K562 (cell line): ENCODE results near the gene ERBB3. TPM values are rescaled to one million over a fixed set of nuclear protein-coding genes. Genes with fewer than 3 reads are reported as not detected.

Source experiments
- CEBPZ ChIP-seq: fragments of 150-350 bp; IDR thresholded peaks from 2 replicates; pipeline ENCODE4 v1.6.1; 2014; ENCODE audit warnings: low read depth, mild to moderate bottlenecking, low read length, borderline replicate concordance
- CHD1 ChIP-seq: fragments of 200-600 bp; sonication (generic); IDR thresholded peaks from one replicate; pipeline ENCODE4 v1.6.1; 2012; ENCODE audit warnings: mild to moderate bottlenecking, moderate library complexity, low read length, inconsistent platforms
- ESRRA ChIP-seq: fragments of 450-650 bp; IDR thresholded peaks from 2 replicates; pipeline ENCODE4 v1.6.1; 2014; ENCODE audit warnings: low read depth, mild to moderate bottlenecking, moderate library complexity, borderline replicate concordance
- ETV6 ChIP-seq, 3 experiments: fragments of 150-350 bp in 1 of 3; sonication (generic) in 1 of 3; formaldehyde crosslinking in 1 of 3; IDR thresholded peaks; 2 replicates each; pipeline versions ENCODE4 v1.6.1 to v1.8.0; 2014 to 2022; ENCODE audit warnings: borderline replicate concordance in 2 of 3, low read depth in 2 of 3, antibody characterized with exemption in 1 of 3, low read length in 1 of 3, mild to moderate bottlenecking in 1 of 3, missing genetic modification reagents in 1 of 3
- EZH2 ChIP-seq: IDR thresholded peaks from 2 replicates; pipeline ENCODE4 v1.6.1; 2012; ENCODE audit warnings: low read depth, mild to moderate bottlenecking, inconsistent platforms, low read length, borderline replicate concordance
- FOS ChIP-seq: IDR thresholded peaks from 3 replicates; pipeline ENCODE4 v1.6.1; 2011; ENCODE audit not compliant: insufficient read length; ENCODE audit errors: extremely low read depth
- GTF2F1 ChIP-seq: IDR thresholded peaks from 2 replicates; pipeline ENCODE4 v1.6.1; 2011; ENCODE audit warnings: low read depth, low read length, improper control_type of control experiment
- HCFC1 ChIP-seq: IDR thresholded peaks from 2 replicates; pipeline ENCODE4 v1.6.1; 2012; ENCODE audit warnings: low read depth, low read length, improper control_type of control experiment
- ILK ChIP-seq: fragments of 450-650 bp; IDR thresholded peaks from 2 replicates; pipeline ENCODE4 v1.6.1; 2016; ENCODE audit warnings: missing genetic modification characterization, low read depth, mild to moderate bottlenecking, missing compliant biosample characterization, moderate library complexity, borderline replicate concordance
- MYC ChIP-seq, 2 experiments: fragments of 250-450 bp in 1 of 2; sonication (Bioruptor Pico) in 1 of 2; IDR thresholded peaks; 2 replicates each; pipeline versions ENCODE4 v1.5.1 to v1.6.1; 2012 to 2021; ENCODE audit warnings: low read depth in 2 of 2, borderline replicate concordance in 1 of 2, improper control_type of control experiment in 1 of 2, low read length in 1 of 2, mild to moderate bottlenecking in 1 of 2, moderate library complexity in 1 of 2
- RBM17 ChIP-seq: fragments of 200-400 bp; formaldehyde crosslinking; IDR thresholded peaks from 2 replicates; pipeline ENCODE4 v1.6.1; 2017; ENCODE audit warnings: low read depth, mild to moderate bottlenecking, low read length, borderline replicate concordance
- RUNX1 ChIP-seq: sonication (generic); IDR thresholded peaks from 2 replicates; pipeline ENCODE4 v1.6.1; 2016; ENCODE audit warnings: antibody characterized with exemption, low read depth
- SIRT6 ChIP-seq: IDR thresholded peaks from one replicate; pipeline ENCODE4 v1.6.1; 2012; ENCODE audit warnings: low read depth, mild to moderate bottlenecking, control low read depth, inconsistent platforms, low read length, moderate library complexity
- SNRNP70 ChIP-seq: fragments of 200-400 bp; formaldehyde crosslinking; optimal IDR thresholded peaks from 2 replicates; pipeline ENCODE3; 2017; ENCODE audit warnings: low read depth, low read length
- SPI1 ChIP-seq: IDR thresholded peaks from 2 replicates; pipeline ENCODE4 v1.6.1; 2011; ENCODE audit warnings: low read depth, low read length, control low read depth, borderline replicate concordance
- TARDBP ChIP-seq: fragments of 450-650 bp; IDR thresholded peaks from 2 replicates; pipeline ENCODE4 v1.6.1; 2016
- TSC22D4 ChIP-seq: fragments of 450-650 bp; IDR thresholded peaks from 2 replicates; pipeline ENCODE4 v1.6.1; 2016; ENCODE audit warnings: missing genetic modification characterization, missing biosample characterization, control low read depth
- ZBTB8A ChIP-seq: fragments of 450-650 bp; IDR thresholded peaks from 2 replicates; pipeline ENCODE4 v1.6.1; 2018; ENCODE audit warnings: mild to moderate bottlenecking, moderate library complexity; ENCODE audit not compliant: partially characterized antibody
- ZFP30 ChIP-seq: fragments of 250-450 bp; sonication (Bioruptor Pico); IDR thresholded peaks from 2 replicates; pipeline ENCODE4 v1.8.0; 2022; ENCODE audit warnings: moderate library complexity, mild to moderate bottlenecking, inconsistent platforms, borderline replicate concordance
- ZFX ChIP-seq: sonication (generic); formaldehyde crosslinking; IDR thresholded peaks from 2 replicates; pipeline ENCODE4 v1.8.0; 2022; ENCODE audit warnings: mild to moderate bottlenecking, missing genetic modification reagents, moderate library complexity
- ZNF445 ChIP-seq: fragments of 250-450 bp; sonication (Bioruptor Pico); IDR thresholded peaks from 2 replicates; pipeline ENCODE4 v1.4.0; 2020; ENCODE audit warnings: low read depth, mild to moderate bottlenecking, moderate library complexity
- ZNF75A ChIP-seq: fragments of 450-650 bp; formaldehyde crosslinking; IDR thresholded peaks from 2 replicates; pipeline ENCODE4 v1.4.0; 2020; ENCODE audit warnings: mild to moderate bottlenecking
- ZNF830 ChIP-seq: fragments of 250-450 bp; sonication (Bioruptor Pico); IDR thresholded peaks from 2 replicates; pipeline ENCODE4 v1.5.0; 2021; ENCODE audit warnings: mild to moderate bottlenecking
- polyA plus RNA-seq, 8 experiments: library from polyadenylated mRNA; depleted of rRNA in 4 of 8; stranded (reverse) in 5 of 8; unstranded in 3 of 8; fragments of >200 nt; fragmentation: Nextera tagmentation in 2 of 8; fragmentation: Illumina TruSeq in 1 of 8; extraction: Ambion mirVana in 2 of 8; extraction: Trizol in 1 of 8; gene quantifications; 2 replicates each; pipeline versions ENCODE4 v1.2.1 to v1.2.3, GENCODE V29; 2011 to 2014; ENCODE audit warnings: inconsistent platforms in 1 of 8, missing spikeins in 1 of 8
- total RNA-seq, 7 experiments: library from RNA; depleted of rRNA in 6 of 7; stranded (reverse); fragments of >200 nt in 6 of 7; fragmentation: Illumina TruSeq in 2 of 7; extraction: Trizol in 2 of 7; gene quantifications; 2 replicates each; pipeline versions ENCODE4 v1.2.1 to v1.2.3, GENCODE V29; 2011 to 2021; ENCODE audit warnings: low replicate concordance in 1 of 7
- TF ChIP-seq, protein P1 (sequence below), 2 experiments: fragments of 450-650 bp; IDR thresholded peaks; 2 replicates each; pipeline ENCODE4 v1.6.1; 2016

Gene ERBB3
- total and polyA plus RNA-seq, 9 of the 15 experiments (the other 6 are each of a cell fraction or from before 2014, with no cell fraction given) = 1.5 to 5.4 (median 3.8) TPM

DNA sequence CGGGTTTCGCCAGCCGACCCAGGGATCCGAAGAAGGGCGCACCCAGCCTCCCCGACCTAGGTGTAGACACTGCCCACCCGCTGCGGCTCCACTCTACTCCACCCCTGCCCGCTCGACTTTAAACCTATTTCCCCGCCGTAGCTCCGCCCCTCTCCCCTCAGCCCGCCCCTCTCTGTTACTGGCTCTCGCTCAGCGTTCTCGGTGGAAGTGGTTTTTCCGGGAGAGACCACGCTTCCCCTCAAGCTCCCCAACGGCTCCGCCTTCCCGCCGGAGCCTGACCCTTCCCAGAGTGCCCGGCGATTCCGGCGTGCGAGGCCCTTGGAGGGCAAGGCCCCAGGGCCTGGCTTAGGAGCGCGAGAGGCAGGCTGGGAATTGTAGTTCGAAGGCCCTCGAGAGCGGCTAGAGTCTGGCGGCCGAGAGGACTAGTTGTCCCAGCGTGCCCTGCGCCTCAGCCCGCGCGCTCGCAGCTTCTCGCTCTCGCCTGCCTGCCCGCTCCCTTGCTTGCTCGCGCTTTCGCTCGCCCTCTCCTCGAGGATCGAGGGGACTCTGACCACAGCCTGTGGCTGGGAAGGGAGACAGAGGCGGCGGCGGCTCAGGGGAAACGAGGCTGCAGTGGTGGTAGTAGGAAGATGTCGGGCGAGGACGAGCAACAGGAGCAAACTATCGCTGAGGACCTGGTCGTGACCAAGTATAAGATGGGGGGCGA is 24.3 kb downstream of the ERBB3 start, which contains the start of gene PA2G4 (continued):
- no peak for TF ChIP-seq ZFP30 (CRISPR knock-in tag)
- no peak for TF ChIP-seq ETV6 (IDR thresholded peaks at IDR 0.05; ENCODE audit: borderline replicate concordance in 1 of 2, low read depth in 2 of 2, low read length in 1 of 2)
- TF ChIP-seq ETV6 (CRISPR knock-in tag; IDR thresholded peaks at IDR 0.05; ENCODE audit: borderline replicate concordance) = no peak
- TF ChIP-seq HCFC1 = peak; percentile 99
- TF ChIP-seq TSC22D4 (tag) = no peak
- peak; percentile 100 for TF ChIP-seq ZFX (CRISPR knock-in tag)
- no peak for TF ChIP-seq SNRNP70
- no peak for TF ChIP-seq FOS
- peak; percentile 97 for TF ChIP-seq MYC (IDR thresholded peaks at IDR 0.05; ENCODE audit: low read depth, low read length)
- peak; percentile 47; the same call in 1 of the 2 replicates for TF ChIP-seq MYC (CRISPR knock-in tag; IDR thresholded peaks at IDR 0.05; ENCODE audit: borderline replicate concordance, low read depth)
- no peak for TF ChIP-seq RBM17
- no peak for TF ChIP-seq CEBPZ
- no peak for TF ChIP-seq GTF2F1
- no peak for TF ChIP-seq EZH2
- TF ChIP-seq, protein P1, sequence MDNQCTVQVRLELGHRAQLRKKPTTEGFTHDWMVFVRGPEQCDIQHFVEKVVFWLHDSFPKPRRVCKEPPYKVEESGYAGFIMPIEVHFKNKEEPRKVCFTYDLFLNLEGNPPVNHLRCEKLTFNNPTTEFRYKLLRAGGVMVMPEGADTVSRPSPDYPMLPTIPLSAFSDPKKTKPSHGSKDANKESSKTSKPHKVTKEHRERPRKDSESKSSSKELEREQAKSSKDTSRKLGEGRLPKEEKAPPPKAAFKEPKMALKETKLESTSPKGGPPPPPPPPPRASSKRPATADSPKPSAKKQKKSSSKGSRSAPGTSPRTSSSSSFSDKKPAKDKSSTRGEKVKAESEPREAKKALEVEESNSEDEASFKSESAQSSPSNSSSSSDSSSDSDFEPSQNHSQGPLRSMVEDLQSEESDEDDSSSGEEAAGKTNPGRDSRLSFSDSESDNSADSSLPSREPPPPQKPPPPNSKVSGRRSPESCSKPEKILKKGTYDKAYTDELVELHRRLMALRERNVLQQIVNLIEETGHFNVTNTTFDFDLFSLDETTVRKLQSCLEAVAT (IDR thresholded peaks at IDR 0.05) = peak in 1 of 2 experiments; percentile 43; a peak in 1 of 4 replicates
- no peak for TF ChIP-seq ZNF830 (CRISPR knock-in tag)
- TF ChIP-seq ILK (tag) = no peak
- TF ChIP-seq TARDBP = no peak
- no peak for TF ChIP-seq CHD1
- peak; percentile 49; the same call in 1 of the 2 replicates for TF ChIP-seq SPI1
- TF ChIP-seq SIRT6 = no peak
- 0 out of 2 replicates have a peak, but pooled peaks have one; percentile 1 for TF ChIP-seq RUNX1
- TF ChIP-seq ZBTB8A = no peak
- TF ChIP-seq ZNF75A = 0 out of 2 replicates have a peak, but pooled peaks have one; percentile 11
- TF ChIP-seq ESRRA = peak; percentile 56; the same call in 1 of the 2 replicates
- no peak for TF ChIP-seq ZNF445 (CRISPR knock-in tag)
